GM18907 (cell line): ENCODE results near the gene SLC7A6.

Experiments
- ATAC-seq: cut with Tn5 transposase; IDR thresholded peaks from one replicate; pipeline ENCODE4 v1.9.1; 2021; ENCODE audit warnings: mild to moderate bottlenecking, moderate library complexity; ENCODE audit not compliant: unreplicated experiment

SLC7A6 gene

GRCh38 chr16:68339214-68339613 is 74.9 kb downstream of the SLC7A6 start:
- no peak for ATAC-seq

DNA sequence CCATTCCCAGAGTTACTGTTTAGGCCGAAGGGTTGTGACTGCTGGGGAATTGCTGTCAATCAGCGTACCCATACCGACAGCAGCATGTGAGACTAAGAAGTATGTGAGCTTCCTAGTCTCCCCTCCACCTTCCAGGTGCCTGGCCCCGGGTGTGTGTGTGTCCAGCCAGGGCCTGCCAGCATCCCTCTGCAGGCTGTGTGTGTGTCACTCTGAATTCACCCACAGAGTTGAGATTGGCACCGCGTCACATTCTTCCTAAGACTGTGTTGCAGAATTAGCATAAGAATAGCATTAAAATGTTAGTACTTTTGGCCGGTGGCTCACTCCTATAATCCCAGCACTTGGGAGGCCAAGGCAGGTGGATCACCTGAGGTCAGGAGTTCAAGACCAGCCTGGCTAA is 78.3 kb downstream of the SLC7A6 start:
- ATAC-seq: no peak

GRCh38 chr16:68343137-68343536 is 78.8 kb downstream of the SLC7A6 start:
- no peak for ATAC-seq

- no peak for ATAC-seq
These were observed 79.9 kb downstream of the SLC7A6 start for GRCh38 chr16:68344252-68344651.

DNA sequence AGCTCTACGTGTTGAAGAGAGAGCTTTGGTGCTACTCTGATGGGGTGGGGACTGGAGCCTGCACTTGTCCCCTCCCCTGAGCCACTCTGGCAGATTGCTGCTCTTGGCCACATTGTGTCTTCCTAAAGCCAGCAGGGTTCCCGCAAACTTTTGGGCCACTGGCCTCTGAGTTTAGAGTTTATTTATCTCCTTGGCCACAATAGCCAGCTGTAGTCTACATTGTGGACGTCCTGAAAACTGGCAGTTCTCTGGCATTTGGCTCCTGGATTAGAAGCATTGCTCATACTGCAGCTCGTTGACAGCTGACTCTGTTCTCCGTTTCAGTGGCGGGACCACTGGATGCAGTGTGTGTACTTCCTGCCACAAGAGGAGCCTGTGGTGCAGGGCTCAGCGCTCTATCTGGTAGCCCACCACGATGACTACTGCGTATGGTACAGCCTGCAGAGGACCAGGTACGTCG is 81.1 kb downstream of the SLC7A6 start:
- no peak for ATAC-seq

DNA sequence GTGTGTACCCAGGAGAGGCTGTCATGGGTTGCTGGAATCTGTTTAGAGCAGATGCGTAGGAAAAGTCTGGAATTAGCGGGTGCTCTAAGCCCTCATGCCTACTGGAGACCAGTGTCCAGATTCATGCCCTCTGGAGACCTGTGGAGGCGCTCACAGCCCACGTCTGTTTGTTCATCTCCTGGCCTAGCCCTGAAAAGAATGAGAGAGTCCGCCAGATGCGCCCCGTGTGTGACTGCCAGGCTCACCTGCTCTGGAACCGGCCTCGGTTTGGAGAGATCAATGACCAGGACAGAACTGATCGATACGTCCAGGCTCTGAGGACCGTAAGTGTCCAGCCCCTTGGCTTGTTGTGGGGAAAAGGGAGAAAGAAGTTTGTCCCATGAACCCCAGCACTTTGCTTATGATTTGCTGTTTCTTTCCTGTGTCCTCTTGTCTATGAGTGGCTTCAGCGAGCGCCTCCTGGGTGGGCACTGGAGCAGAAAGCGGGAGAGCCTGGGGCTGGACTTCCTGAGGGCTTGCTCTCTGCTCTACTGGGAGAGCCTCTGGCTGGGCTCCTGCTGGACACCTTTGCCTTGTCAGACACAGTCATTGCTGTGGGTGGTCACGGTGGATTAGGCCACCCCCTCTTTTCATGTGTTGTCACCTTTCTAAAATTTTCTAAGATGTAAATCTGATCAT is 81.8 kb downstream of the SLC7A6 start:
- ATAC-seq: no peak

- ATAC-seq: no peak
These were observed 82.7 kb downstream of the SLC7A6 start for GRCh38 chr16:68346892-68347480.

DNA sequence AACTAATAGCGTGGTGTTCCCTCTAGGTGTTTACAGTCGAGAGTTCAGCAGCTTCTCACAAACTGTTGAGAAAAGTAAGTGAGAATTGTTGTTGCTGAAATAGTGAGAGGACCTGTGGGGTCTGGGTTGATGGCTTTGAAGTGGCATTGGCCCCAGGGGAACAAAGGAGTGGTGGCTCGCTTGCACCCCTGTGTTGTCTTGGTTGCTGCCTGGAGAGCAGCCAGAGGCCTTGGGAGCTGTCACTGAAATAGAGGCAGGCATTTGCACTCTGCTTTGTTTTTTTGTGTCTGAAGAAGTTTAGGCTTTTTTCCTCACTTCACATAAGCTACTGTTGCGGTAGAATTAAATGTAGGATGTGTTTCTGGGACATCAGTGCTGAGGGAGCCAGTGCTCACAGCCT is 83.3 kb downstream of the SLC7A6 start:
- ATAC-seq: no peak

DNA sequence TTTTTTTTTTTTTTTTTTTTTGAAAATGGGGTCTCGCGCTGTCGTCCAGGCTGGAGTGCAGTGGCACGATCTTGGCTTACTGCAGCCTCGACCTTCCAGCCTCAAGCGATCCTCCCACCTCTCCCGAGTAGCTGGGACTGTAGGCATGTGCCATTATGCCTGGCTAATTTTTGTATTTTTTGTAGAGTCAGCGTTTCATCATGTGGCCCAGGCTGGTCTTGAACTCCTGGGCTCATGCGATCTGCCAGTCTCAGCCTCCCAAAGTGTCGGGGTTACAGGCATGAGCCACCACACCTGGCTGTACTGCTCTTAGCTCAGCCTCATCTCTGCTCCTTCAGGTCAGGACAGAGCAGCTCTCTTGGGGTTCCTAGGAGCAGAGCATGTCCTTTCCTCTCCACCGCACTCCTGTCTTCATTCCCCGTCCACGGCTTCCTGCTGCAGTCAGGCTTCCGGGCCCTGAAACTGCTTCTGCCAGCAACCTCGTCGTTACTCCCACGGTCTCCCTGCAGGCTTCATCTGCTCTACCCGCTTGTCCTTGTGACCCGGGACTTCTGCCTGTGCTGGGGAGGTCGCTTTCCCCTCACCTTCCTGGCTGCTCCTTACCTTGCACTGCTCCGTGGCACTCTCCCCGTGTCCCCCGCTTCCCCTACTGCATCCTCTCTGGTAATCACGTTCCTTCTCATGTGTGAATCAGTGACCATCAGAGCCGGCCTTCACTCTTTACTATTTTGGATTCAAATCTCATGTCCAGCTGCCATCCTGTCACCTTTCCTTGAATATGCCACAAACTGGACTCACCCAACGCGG is 84.5 kb downstream of the SLC7A6 start:
- ATAC-seq: no peak

- ATAC-seq: no peak
These were observed 85.6 kb downstream of the SLC7A6 start for GRCh38 chr16:68349838-68350410.

DNA sequence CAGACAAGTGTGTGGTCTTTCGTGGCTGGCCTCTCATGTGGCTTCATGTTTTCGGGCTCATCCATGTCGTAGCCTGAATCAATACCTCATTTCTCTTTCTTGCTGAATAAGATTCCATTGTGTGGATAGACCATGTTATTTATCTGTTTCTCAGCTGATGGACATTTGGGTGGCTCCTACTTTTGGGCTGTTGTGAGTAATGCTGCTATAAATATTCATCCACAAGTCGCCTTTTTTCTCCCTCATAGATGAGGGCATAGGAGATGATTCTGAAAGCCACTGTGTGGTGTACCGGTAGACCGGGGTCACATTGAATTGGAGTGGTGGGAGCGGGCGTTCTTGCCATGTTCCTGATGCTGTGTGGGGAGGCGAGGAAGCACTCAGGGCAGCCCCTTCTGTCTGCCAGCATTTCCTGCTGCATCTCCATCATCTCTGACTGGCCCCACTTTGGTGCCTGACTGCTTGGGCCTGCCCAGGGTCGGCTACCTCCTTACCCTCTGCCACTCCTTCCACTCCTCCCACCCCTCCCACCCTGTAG is 86.6 kb downstream of the SLC7A6 start:
- no peak for ATAC-seq
